HEK293 (cell line): ENCODE data around the gene PBXIP1.
A peak's percentile ranks its signal among the peaks of the same experiment; 100 is the strongest.

Source experiments
- KLF8 ChIP-seq: fragments of 450-650 bp; formaldehyde crosslinking; IDR thresholded peaks from 2 replicates; pipeline ENCODE4 v1.5.1; 2016; ENCODE audit warnings: missing biosample characterization, missing genetic modification characterization
- PATZ1 ChIP-seq: fragments of 450-650 bp; formaldehyde crosslinking; IDR thresholded peaks from 2 replicates; pipeline ENCODE4 v1.5.1; 2016; ENCODE audit warnings: missing biosample characterization, missing genetic modification characterization
- RBAK ChIP-seq: fragments of 450-650 bp; formaldehyde crosslinking; IDR thresholded peaks from 2 replicates; pipeline ENCODE4 v1.5.1; 2016; ENCODE audit warnings: missing biosample characterization, missing genetic modification characterization
- SP2 ChIP-seq: fragments of 450-650 bp; formaldehyde crosslinking; IDR thresholded peaks from 2 replicates; pipeline ENCODE4 v1.5.1; 2016; ENCODE audit warnings: missing biosample characterization, missing genetic modification characterization
- TCF7L2 ChIP-seq: IDR thresholded peaks from 2 replicates; pipeline ENCODE4 v1.6.1; 2011; ENCODE audit warnings: low read depth, mild to moderate bottlenecking, inconsistent platforms, low read length, moderate library complexity, borderline replicate concordance
- TRIM28 ChIP-seq: IDR thresholded peaks from 2 replicates; pipeline ENCODE4 v1.6.1; 2011; ENCODE audit warnings: low read length, control low read depth, borderline replicate concordance
- WT1 ChIP-seq: fragments of 450-650 bp; formaldehyde crosslinking; IDR thresholded peaks from 2 replicates; pipeline ENCODE4 v1.5.1; 2016; ENCODE audit warnings: missing biosample characterization, missing genetic modification characterization
- ZBTB17 ChIP-seq: fragments of 450-650 bp; formaldehyde crosslinking; IDR thresholded peaks from 2 replicates; pipeline ENCODE4 v1.5.1; 2016; ENCODE audit warnings: missing biosample characterization, missing genetic modification characterization
- ZNF148 ChIP-seq: fragments of 450-650 bp; formaldehyde crosslinking; IDR thresholded peaks from 2 replicates; pipeline ENCODE4 v1.5.0; 2017; ENCODE audit warnings: missing biosample characterization, missing genetic modification characterization, borderline replicate concordance
- ZNF16 ChIP-seq: fragments of 450-650 bp; formaldehyde crosslinking; IDR thresholded peaks from 2 replicates; pipeline ENCODE4 v1.5.1; 2016; ENCODE audit warnings: low read depth, missing biosample characterization, missing genetic modification characterization
- ZNF175 ChIP-seq: fragments of 450-650 bp; formaldehyde crosslinking; IDR thresholded peaks from 2 replicates; pipeline ENCODE4 v1.5.1; 2016; ENCODE audit warnings: missing biosample characterization, missing genetic modification characterization
- ZNF2 ChIP-seq: fragments of 450-650 bp; formaldehyde crosslinking; IDR thresholded peaks from 2 replicates; pipeline ENCODE4 v1.5.1; 2016; ENCODE audit warnings: missing biosample characterization, missing genetic modification characterization
- ZNF202 ChIP-seq: fragments of 450-650 bp; formaldehyde crosslinking; IDR thresholded peaks from 2 replicates; pipeline ENCODE4 v1.5.1; 2016; ENCODE audit warnings: missing biosample characterization, missing genetic modification characterization, borderline replicate concordance
- ZNF211 ChIP-seq: fragments of 450-650 bp; formaldehyde crosslinking; IDR thresholded peaks from 2 replicates; pipeline ENCODE4 v1.5.1; 2016; ENCODE audit warnings: low read depth, missing biosample characterization, missing genetic modification characterization
- ZNF24 ChIP-seq: fragments of 450-650 bp; formaldehyde crosslinking; IDR thresholded peaks from 2 replicates; pipeline ENCODE4 v1.5.1; 2016; ENCODE audit warnings: missing biosample characterization, missing genetic modification characterization
- ZNF280D ChIP-seq: fragments of 450-650 bp; formaldehyde crosslinking; IDR thresholded peaks from 2 replicates; pipeline ENCODE4 v1.5.1; 2016; ENCODE audit warnings: missing biosample characterization, missing genetic modification characterization
- ZNF366 ChIP-seq: fragments of 450-650 bp; formaldehyde crosslinking; conservative IDR thresholded peaks from 2 replicates; pipeline ENCODE4 v1.5.1; 2016; ENCODE audit warnings: missing biosample characterization, missing genetic modification characterization
- ZNF394 ChIP-seq: fragments of 450-650 bp; formaldehyde crosslinking; IDR thresholded peaks from 2 replicates; pipeline ENCODE4 v1.5.1; 2016; ENCODE audit warnings: missing biosample characterization, missing genetic modification characterization, mild to moderate bottlenecking, moderate library complexity, borderline replicate concordance
- ZNF398 ChIP-seq: fragments of 450-650 bp; formaldehyde crosslinking; IDR thresholded peaks from 2 replicates; pipeline ENCODE4 v1.5.1; 2017; ENCODE audit warnings: missing biosample characterization, missing genetic modification characterization
- ZNF473 ChIP-seq: fragments of 450-650 bp; formaldehyde crosslinking; IDR thresholded peaks from 2 replicates; pipeline ENCODE4 v1.5.1; 2017; ENCODE audit warnings: missing biosample characterization, missing genetic modification characterization
- ZNF48 ChIP-seq: fragments of 450-650 bp; formaldehyde crosslinking; IDR thresholded peaks from 2 replicates; pipeline ENCODE4 v1.5.1; 2016; ENCODE audit warnings: missing biosample characterization, missing genetic modification characterization
- ZNF529 ChIP-seq: fragments of 450-650 bp; formaldehyde crosslinking; IDR thresholded peaks from 2 replicates; pipeline ENCODE4 v1.5.1; 2017; ENCODE audit warnings: missing genetic modification characterization, missing biosample characterization; ENCODE audit not compliant: insufficient replicate concordance
- ZNF530 ChIP-seq: fragments of 450-650 bp; formaldehyde crosslinking; IDR thresholded peaks from 2 replicates; pipeline ENCODE4 v1.5.1; 2016; ENCODE audit warnings: low read depth, missing biosample characterization, missing genetic modification characterization
- ZNF645 ChIP-seq: fragments of 450-650 bp; formaldehyde crosslinking; IDR thresholded peaks from 2 replicates; pipeline ENCODE4; 2016; ENCODE audit warnings: missing biosample characterization, missing genetic modification characterization
- ZNF830 ChIP-seq: fragments of 450-650 bp; IDR thresholded peaks from 2 replicates; pipeline ENCODE4 v1.5.0; 2018; ENCODE audit warnings: missing biosample characterization, missing genetic modification characterization, low read depth, mild to moderate bottlenecking, moderate library complexity
- ZNF837 ChIP-seq: fragments of 450-650 bp; formaldehyde crosslinking; IDR thresholded peaks from 2 replicates; pipeline ENCODE4 v1.5.1; 2016; ENCODE audit warnings: missing biosample characterization, missing genetic modification characterization
- ZSCAN5A ChIP-seq: fragments of 450-650 bp; formaldehyde crosslinking; IDR thresholded peaks from 2 replicates; pipeline ENCODE4 v1.5.1; 2016; ENCODE audit warnings: missing biosample characterization, missing genetic modification characterization
- ZXDB ChIP-seq: fragments of 450-650 bp; formaldehyde crosslinking; IDR thresholded peaks from 2 replicates; pipeline ENCODE4 v1.5.1; 2016; ENCODE audit warnings: missing biosample characterization, missing genetic modification characterization

PBXIP1 gene

GRCh38 chr1:154970631-154971340, 14.9 kb upstream of the PBXIP1 start, which contains the start of gene SHC1 (continued):
- no peak for TF ChIP-seq ZSCAN5A (tag by site-specific recombination)
- TF ChIP-seq ZNF211 (tag by site-specific recombination): no peak
- no peak for TF ChIP-seq ZNF645
- no peak for TF ChIP-seq RBAK (tag by site-specific recombination)
- peak; percentile 84 for TF ChIP-seq SP2
- TF ChIP-seq WT1 (tag by site-specific recombination): peak; percentile 84
- peak; percentile 87 for TF ChIP-seq ZNF366 (tag by site-specific recombination)
- TF ChIP-seq ZNF48 (tag by site-specific recombination): no peak
- no peak for TF ChIP-seq ZNF473 (tag by site-specific recombination)
- TF ChIP-seq ZNF2 (tag by site-specific recombination): no peak
- peak; percentile 65; the same call in 1 of the 2 replicates for TF ChIP-seq ZBTB17 (tag by site-specific recombination)
- TF ChIP-seq ZNF830 (tag by site-specific recombination): no peak
- TF ChIP-seq ZNF529 (tag by site-specific recombination): no peak
- TF ChIP-seq ZNF837: no peak
- TF ChIP-seq ZNF280D: no peak
- TF ChIP-seq ZXDB (tag by site-specific recombination): 0 out of 2 replicates have a peak, but pooled peaks have one; percentile 35
- TF ChIP-seq ZNF16 (tag by site-specific recombination): no peak
- TF ChIP-seq ZNF148 (tag by site-specific recombination): no peak
- TF ChIP-seq ZNF530 (tag by site-specific recombination): no peak
- no peak for TF ChIP-seq ZNF202 (tag by site-specific recombination)
- TF ChIP-seq ZNF398: peak; percentile 78
- TF ChIP-seq ZNF175: no peak
- TF ChIP-seq TRIM28: no peak
- TF ChIP-seq ZNF394: no peak
- TF ChIP-seq KLF8 (tag by site-specific recombination): no peak
- peak; percentile 98 for TF ChIP-seq PATZ1
- TF ChIP-seq TCF7L2: no peak
- TF ChIP-seq ZNF24 (tag by site-specific recombination): no peak
